DMS 273 (cell line): ENCODE measurements around the gene FXYD5.
"Not testable (repeated sequence)": the region's sequence is repeated elsewhere in the genome, so short reads cannot be mapped to it uniquely, and the experiment has no call there.

ENCODE experiments used
- DNase-seq: peaks from one replicate; lab custom pipeline; 2025; ENCODE audit not compliant: unreplicated experiment; lab: John Stamatoyannopoulos, UW

The FXYD5 gene

GRCh38 chr19:35176181-35176570 is 21.6 kb downstream of the FXYD5 start:
- no peak for DNase-seq

- DNase-seq = no peak
These were observed 23.1 kb downstream of the FXYD5 start for GRCh38 chr19:35177377-35178274.

- no peak for DNase-seq
These were observed 24.2 kb downstream of the FXYD5 start for GRCh38 chr19:35178701-35179100.

- no peak for DNase-seq
These were observed 25.3 kb downstream of the FXYD5 start for GRCh38 chr19:35179830-35180229.

GRCh38 chr19:35181387-35181786 is 26.9 kb downstream of the FXYD5 start:
- no peak for DNase-seq

GRCh38 chr19:35184267-35184666 is 29.7 kb downstream of the FXYD5 start:
- no peak for DNase-seq

- DNase-seq = no peak
These were observed 30.3 kb downstream of the FXYD5 start for GRCh38 chr19:35184884-35185283.

GRCh38 chr19:35194012-35194984 is 39.8 kb downstream of the FXYD5 start:
- DNase-seq = no peak

GRCh38 chr19:35195830-35196229 is 41.3 kb downstream of the FXYD5 start:
- DNase-seq = no peak

GRCh38 chr19:35196861-35197260 is 42.3 kb downstream of the FXYD5 start:
- DNase-seq = not testable (repeated sequence)

- DNase-seq = no peak
These were observed 44.9 kb downstream of the FXYD5 start for GRCh38 chr19:35199481-35199880.

GRCh38 chr19:35202722-35203688 is 48.5 kb downstream of the FXYD5 start:
- DNase-seq = no peak

GRCh38 chr19:35204799-35205732 is 50.5 kb downstream of the FXYD5 start:
- no peak for DNase-seq

GRCh38 chr19:35205733-35206323 is 51.3 kb downstream of the FXYD5 start:
- DNase-seq = no peak

GRCh38 chr19:35206379-35206778 is 51.8 kb downstream of the FXYD5 start:
- DNase-seq = no peak

- no peak for DNase-seq
These were observed 52.3 kb downstream of the FXYD5 start for GRCh38 chr19:35206855-35207254.

- no peak for DNase-seq
These were observed 52.9 kb downstream of the FXYD5 start for GRCh38 chr19:35207391-35207871.

- DNase-seq = no peak
These were observed 53.6 kb downstream of the FXYD5 start for GRCh38 chr19:35208121-35208520.

GRCh38 chr19:35209646-35210045 is 55.1 kb downstream of the FXYD5 start:
- DNase-seq = no peak
